Hindlimb muscle (tissue), 1 donor: ENCODE data around the gene TLCD4. TPM values are rescaled to one million over a fixed set of nuclear protein-coding genes. Genes with fewer than 3 reads are reported as not detected.
A peak's percentile ranks its signal among the peaks of the same experiment; 100 is the strongest.

Experiments used
- DNase-seq: peaks from one replicate; pipeline ENCODE4 v3.0.0-alpha.2; 2013
- polyA plus RNA-seq: library from polyadenylated mRNA; unstranded; fragments of 120-200 nt; gene quantifications from one replicate; pipeline ENCODE4 v1.2.1, GENCODE V29; 2013; ENCODE audit not compliant: insufficient read length

TLCD4 gene
- polyA plus RNA-seq, 1 donor, result 14.0 TPM

DNA sequence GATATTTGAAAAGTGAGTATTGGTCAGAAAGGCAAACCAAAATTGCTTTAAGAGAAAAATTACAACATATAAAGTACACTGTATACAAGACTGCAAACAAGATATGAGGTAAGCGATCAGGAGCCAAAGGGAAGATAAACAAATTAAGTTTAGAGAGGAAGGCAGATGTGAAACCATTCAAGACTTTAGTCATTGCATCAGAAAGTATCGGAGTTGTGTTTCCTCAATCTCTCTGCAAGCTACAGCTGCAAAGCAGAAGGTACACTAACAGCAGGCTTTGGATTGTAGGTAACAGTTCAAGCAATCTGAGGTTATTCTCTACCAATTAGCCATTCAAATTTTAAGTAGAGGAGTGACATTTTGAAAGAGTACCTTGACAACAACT lies 21.3 kb upstream of the TLCD4 start:
- DNase-seq, result no peak

- DNase-seq, result no peak
Measured at GRCh38 chr1:95096218-95096841, 20.8 kb upstream of the TLCD4 start.

DNA sequence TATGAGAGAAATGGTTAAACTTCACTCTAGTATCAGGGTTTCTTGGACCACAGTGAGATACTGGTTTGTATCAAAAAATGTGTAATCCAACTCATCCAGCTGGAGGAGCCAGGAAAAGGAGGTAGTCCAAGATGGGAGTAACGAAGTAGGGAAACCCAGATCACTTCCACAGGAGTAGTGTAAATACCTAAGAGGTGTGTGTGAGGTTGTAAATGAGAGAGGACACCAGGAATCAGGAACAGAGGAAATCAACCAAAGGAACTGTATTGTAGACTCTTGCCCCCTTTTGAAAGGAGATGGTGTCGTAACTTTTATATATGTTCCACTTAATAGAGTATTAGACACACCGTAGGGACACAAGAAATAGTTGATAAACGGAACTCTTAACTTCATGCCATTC lies 19.7 kb upstream of the TLCD4 start:
- no peak for DNase-seq

DNA sequence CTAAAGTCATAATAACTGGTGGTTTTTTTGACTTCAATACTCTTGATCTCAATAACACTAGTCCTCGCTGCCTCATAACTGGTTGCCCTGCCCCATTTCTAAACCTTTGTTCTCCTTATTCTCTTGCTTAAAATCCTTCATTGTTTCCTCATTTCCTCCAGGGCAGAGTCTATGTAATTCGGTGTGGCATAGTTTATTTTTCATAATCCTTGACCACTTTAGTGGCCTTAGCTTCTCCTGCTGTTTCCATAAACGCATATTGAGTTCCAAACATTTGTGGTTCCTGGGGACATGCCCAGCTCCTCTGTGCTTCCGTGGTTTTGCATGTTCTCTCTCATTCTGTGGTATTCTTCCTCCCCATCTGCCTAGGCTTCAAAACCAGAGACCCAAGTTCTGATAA lies 19.0 kb upstream of the TLCD4 start:
- no peak for DNase-seq

- DNase-seq, result no peak
Measured at GRCh38 chr1:95108792-95109191, 8.4 kb upstream of the TLCD4 start.

DNA sequence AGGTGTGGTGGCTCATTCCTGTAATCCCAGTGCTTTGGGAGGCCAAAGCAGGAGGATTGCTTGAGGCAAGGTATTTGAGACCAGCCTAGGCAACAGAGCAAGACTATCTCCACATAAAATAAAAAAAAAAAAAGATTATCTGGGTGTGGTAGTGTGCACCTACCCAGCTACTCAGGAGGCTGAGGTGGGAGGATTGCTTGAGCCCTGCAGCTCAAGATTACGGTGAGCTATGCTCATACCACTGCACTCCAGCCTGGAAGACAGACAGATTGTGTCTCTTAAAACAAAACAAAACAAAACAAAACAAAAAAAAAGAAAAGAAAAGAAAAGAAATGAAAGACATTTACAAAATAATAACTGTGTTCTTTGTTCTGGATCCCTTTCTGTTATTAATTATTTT lies 6.1 kb upstream of the TLCD4 start:
- DNase-seq, result no peak

GRCh38 chr1:95113684-95114083 lies 3.5 kb upstream of the TLCD4 start:
- no peak for DNase-seq

- DNase-seq, result no peak
Measured at GRCh38 chr1:95115708-95116137, 1.4 kb upstream of the TLCD4 start.

DNA sequence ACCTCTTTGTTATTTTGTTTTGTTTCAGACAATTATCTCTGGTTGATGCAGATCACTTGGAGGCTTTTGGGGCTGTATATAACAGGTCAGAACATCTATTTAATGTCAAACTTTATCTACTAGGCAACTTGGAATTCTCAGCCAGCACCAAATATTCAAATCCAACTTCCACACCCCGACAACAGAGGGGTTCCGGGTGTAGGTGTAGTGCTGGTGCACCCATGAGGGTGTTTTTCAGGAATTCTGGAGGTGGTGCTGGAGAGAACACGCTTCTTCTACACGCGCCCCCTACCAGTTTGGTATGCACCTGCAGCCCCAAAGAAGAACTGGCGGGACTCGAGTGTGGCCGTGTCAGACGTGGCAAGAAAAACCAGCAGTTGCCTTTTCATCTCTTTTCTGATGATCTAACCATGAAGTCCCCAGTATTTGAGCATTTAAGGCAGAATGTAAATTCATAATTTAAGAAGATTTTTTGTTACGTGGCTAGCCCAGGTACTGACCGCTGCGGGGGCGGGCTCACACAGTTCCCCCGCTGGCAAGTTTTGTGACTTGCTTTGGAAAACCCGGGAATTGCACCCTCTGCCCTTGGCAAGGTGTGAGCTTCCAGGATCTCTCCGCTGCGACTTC lies 462 bp upstream of the TLCD4 start:
- DNase-seq, result peak; percentile 29

DNA sequence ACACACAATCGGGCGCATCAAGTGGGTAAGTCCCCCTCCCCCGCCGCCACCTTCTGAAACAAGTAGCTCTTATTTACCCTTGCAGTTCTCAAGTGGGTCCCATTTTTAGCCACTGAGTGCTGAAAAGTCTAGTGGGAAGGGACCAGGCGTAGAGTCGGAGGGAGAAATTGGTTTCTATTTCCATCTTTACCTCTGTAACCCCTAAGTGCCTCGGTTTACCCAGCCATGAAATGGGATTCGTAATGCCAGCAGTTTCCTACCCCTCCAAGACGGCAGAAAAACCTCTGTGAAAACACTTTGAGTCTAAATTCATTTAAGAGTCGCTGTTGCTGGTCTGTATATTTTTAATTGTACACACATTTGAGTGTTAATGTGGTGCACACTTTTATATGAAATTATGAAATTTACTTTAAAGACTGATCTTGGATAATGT lies 928 bp downstream of the TLCD4 start:
- DNase-seq, result no peak

DNA sequence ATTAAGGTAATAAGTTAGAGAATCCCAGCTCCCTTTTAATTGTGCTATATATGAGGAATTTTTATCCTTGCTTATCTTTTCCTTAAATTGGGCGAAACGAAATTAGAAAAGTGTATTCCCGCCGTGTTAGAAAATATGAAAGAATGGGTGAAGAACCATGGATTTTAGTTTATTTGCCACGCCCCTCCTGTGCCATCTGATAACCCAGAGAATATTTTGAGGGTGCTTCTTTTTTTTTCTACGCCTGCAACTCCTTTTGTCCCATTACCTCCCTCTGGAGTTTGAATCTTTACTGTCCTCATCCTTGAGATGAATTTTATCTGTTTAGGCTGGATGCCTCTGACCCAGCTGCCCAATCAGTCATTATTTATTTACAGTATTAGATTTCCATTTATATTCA lies 1.6 kb downstream of the TLCD4 start:
- DNase-seq, result no peak

- DNase-seq, result no peak
Measured at GRCh38 chr1:95119273-95119672, 2.1 kb downstream of the TLCD4 start.

GRCh38 chr1:95122151-95122697 lies 5.1 kb downstream of the TLCD4 start:
- DNase-seq, result no peak

- DNase-seq, result no peak
Measured at GRCh38 chr1:95124342-95124741, 7.2 kb downstream of the TLCD4 start.

GRCh38 chr1:95126366-95126765 lies 9.2 kb downstream of the TLCD4 start:
- no peak for DNase-seq

GRCh38 chr1:95126846-95127245 lies 9.7 kb downstream of the TLCD4 start:
- DNase-seq, result no peak

DNA sequence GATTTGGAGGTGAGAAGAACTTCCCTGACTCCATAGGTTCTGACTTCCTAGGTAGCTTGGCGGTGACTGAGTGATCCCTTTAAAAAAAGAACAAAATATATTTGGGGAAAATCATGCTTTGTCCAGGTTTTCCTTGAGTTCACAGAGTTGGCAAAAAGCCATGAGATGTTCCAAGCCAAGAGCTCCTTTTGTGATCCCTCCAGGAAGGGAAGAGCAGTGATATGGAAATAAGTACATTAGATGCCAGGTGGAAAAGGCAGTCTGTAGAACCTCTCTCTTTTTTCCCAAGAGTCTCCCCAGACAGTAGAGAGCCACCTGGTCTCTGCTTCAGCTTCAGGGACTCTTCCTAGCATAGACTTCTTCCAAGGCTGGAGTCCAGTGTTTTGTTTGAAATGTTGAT lies 10.2 kb downstream of the TLCD4 start:
- no peak for DNase-seq

DNA sequence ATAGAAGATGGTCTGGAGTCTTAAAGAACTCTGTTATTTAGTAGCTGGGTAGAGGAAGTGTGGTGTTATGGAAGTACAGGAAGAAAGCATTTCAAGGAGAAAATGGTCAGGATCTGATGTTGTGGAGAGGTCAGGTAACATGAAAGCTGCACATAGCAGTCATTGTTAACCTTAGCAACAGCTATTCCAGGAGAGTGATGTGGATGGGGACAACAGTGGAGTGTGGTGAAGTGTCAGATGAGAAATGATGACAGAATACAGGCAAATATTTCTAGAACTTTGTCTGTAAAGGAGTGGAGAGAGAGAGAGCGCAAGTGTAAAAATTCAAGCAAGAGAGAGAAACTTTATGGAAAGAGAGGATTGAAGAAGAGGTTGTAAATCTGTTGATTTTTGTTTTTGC lies 15.6 kb downstream of the TLCD4 start:
- DNase-seq, result no peak

DNA sequence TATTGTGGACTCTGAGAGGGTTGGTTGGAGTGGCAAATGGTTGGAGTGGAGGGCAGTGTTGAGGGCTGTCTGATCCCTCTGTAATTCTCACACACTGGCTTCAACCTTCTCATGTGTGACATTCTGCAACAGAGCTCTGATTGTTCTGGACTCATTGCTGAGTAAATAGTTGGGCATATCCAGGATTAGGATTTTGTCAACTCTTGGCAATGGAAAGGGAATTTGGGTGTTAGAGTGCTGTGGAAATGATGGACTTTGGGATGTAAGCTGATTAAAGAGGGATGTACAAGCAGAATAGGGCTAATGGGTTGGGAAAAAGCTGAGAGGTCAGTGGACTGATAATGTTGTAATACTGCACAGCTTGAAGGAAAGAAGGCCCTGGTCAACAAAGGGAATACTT lies 16.5 kb downstream of the TLCD4 start:
- DNase-seq, result no peak

- no peak for DNase-seq
Measured at GRCh38 chr1:95138223-95138622, 21.1 kb downstream of the TLCD4 start.

- DNase-seq, result no peak
Measured at GRCh38 chr1:95139039-95139438, 21.9 kb downstream of the TLCD4 start.

GRCh38 chr1:95140791-95141190 lies 23.6 kb downstream of the TLCD4 start:
- no peak for DNase-seq

GRCh38 chr1:95145493-95145892 lies 28.3 kb downstream of the TLCD4 start:
- DNase-seq, result no peak

GRCh38 chr1:95146637-95147036 lies 29.5 kb downstream of the TLCD4 start:
- no peak for DNase-seq

DNA sequence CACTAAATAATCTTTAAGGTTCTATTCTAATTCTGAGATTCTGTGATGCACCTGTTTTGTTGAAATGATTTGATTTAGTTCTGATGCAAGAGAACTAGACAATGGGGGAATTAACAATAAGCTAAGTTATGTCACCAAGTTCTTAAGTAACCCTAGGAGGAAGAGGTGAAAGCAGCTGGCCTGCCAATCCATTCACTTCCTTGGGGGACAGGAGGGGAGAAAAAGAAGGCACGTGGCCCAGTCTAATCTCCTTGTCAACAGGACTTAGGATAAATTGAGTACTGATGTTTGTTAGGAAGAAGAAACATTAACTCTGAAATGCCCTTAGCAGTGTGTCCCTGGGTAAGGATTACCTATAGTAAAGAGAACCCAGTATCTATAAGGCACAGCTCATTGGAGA lies 36.9 kb downstream of the TLCD4 start:
- no peak for DNase-seq
